B cell (primary cell): ENCODE measurements around the gene DACH2. TPM values are rescaled to one million over a fixed set of nuclear protein-coding genes. Genes with fewer than 3 reads are reported as not detected.

Source experiments
- ATAC-seq: fragments of 200-7000 bp; cut with Tn5 transposase; one replicate; pipeline ENCODE4 v1.10.0; 2021; ENCODE audit warnings: low read depth, mild to moderate bottlenecking, moderate number of reproducible peaks, moderate library complexity
- CTCF ChIA-PET: fragments of 350-600 bp; sonication (Branson Sonifier 250); formaldehyde crosslinking; loops from one replicate; lab custom pipeline; 2021; ENCODE audit warnings: antibody characterized with exemption, inconsistent platforms; lab: Charles Lee
- POLR2A ChIA-PET: fragments of 350-600 bp; sonication (Branson Sonifier 250); formaldehyde crosslinking; loops from one replicate; lab custom pipeline; 2021; ENCODE audit warnings: antibody characterized with exemption; lab: Charles Lee
- DNase-seq: peaks from one replicate; pipeline ENCODE4 v3.0.0; 2013
- H2AFZ ChIP-seq: 2 replicates; pipeline ENCODE4 v1.6.1; 2012; ENCODE audit warnings: mild to moderate bottlenecking, low read depth, low read length; ENCODE audit not compliant: insufficient read depth, poor library complexity, severe bottlenecking
- H3K27ac ChIP-seq, 2 donors: 1 replicate in 1 of 2; 2 replicates in 1 of 2; pipeline ENCODE4 v1.5.1; 2012 to 2013; ENCODE audit warnings: low read length in 2 of 2, mild to moderate bottlenecking in 2 of 2, moderate library complexity in 1 of 2
- H3K27me3 ChIP-seq, 4 experiments: fragments of 200-600 bp in 1 of 4; sonication (generic) in 1 of 4; replicated peaks in 1 of 4; 1 replicate in 2 of 4; 2 replicates in 2 of 4; pipeline versions ENCODE4 v1.6.1 to v1.7.0; 2013 to 2016; ENCODE audit warnings: low read length in 3 of 4, mild to moderate bottlenecking in 2 of 4, mixed read lengths in 1 of 4, moderate library complexity in 1 of 4; ENCODE audit not compliant: insufficient read depth in 4 of 4, control insufficient read depth in 3 of 4; ENCODE audit errors: control extremely low read depth in 1 of 4
- H3K36me3 ChIP-seq, 2 experiments: replicated peaks in 1 of 2; 1 replicate in 1 of 2; 2 replicates in 1 of 2; pipeline versions ENCODE4 v1.6.1 to v1.7.1; 2013; ENCODE audit warnings: low read length in 1 of 2; ENCODE audit not compliant: insufficient read depth in 2 of 2, control insufficient read depth in 1 of 2; ENCODE audit errors: control extremely low read depth in 1 of 2, extremely low read depth in 1 of 2
- H3K4me1 ChIP-seq, 2 donors: fragments of 200-600 bp in 1 of 2; sonication (generic) in 1 of 2; 1 replicate in 1 of 2; 2 replicates in 1 of 2; pipeline versions ENCODE4 v1.5.1 to v1.6.1; 2013 to 2017; ENCODE audit warnings: low read length in 2 of 2; ENCODE audit not compliant: control insufficient read depth in 2 of 2, insufficient read depth in 2 of 2
- H3K4me2 ChIP-seq: replicated peaks from 2 replicates; pipeline ENCODE3; 2012; ENCODE audit warnings: mild to moderate bottlenecking, low read depth, low read length; ENCODE audit not compliant: poor library complexity, severe bottlenecking
- H3K4me3 ChIP-seq, 5 experiments: fragments of 200-600 bp in 1 of 5; sonication (generic) in 1 of 5; 1 replicate in 3 of 5; 2 replicates in 2 of 5; pipeline versions ENCODE4 v1.5.1 to v1.7.0; 2011 to 2016; ENCODE audit warnings: low read length in 4 of 5, mild to moderate bottlenecking in 4 of 5, low read depth in 2 of 5, control low read depth in 1 of 5, moderate library complexity in 1 of 5; ENCODE audit not compliant: insufficient read depth in 1 of 5; ENCODE audit errors: control extremely low read depth in 1 of 5, extremely low read depth in 1 of 5
- H3K79me2 ChIP-seq: fragments of 200-600 bp; sonication (generic); one replicate; pipeline ENCODE4 v1.6.0; 2016; ENCODE audit warnings: low read length; ENCODE audit not compliant: control insufficient read depth, insufficient read depth
- H3K9ac ChIP-seq: fragments of 200-600 bp; sonication (generic); 2 replicates; pipeline ENCODE4 v1.6.1; 2017; ENCODE audit warnings: mild to moderate bottlenecking, low read length, moderate library complexity
- H3K9me3 ChIP-seq, 3 donors: one replicate each; pipeline versions ENCODE4 v1.6.1 to v1.7.1; 2013; ENCODE audit warnings: low read length in 2 of 3; ENCODE audit not compliant: control insufficient read depth in 2 of 3, insufficient read depth in 1 of 3; ENCODE audit errors: control extremely low read depth in 1 of 3
- H4K20me1 ChIP-seq: 2 replicates; pipeline ENCODE4 v1.6.0; 2012; ENCODE audit warnings: mild to moderate bottlenecking, low read length; ENCODE audit not compliant: insufficient read depth, control insufficient read depth, poor library complexity, severe bottlenecking
- H3K27ac Mint-ChIP-seq: one replicate; pipeline ENCODE4 v1.8.0; 2021; ENCODE audit warnings: mixed read lengths
- H3K27me3 Mint-ChIP-seq: one replicate; pipeline ENCODE4 v1.8.0; 2021; ENCODE audit warnings: mixed read lengths
- H3K4me1 Mint-ChIP-seq: one replicate; pipeline ENCODE4 v1.8.0; 2021; ENCODE audit warnings: mixed read lengths
- H3K4me3 Mint-ChIP-seq: one replicate; pipeline ENCODE4 v1.8.0; 2021; ENCODE audit warnings: mixed read lengths
- H3K9me3 Mint-ChIP-seq: one replicate; pipeline ENCODE4 v1.8.0; 2022; ENCODE audit warnings: mixed read lengths; ENCODE audit not compliant: insufficient read depth
- CTCF ChIP-seq: fragments of 200-600 bp; IDR thresholded peaks from one replicate; pipeline ENCODE4 v1.8.0; 2022; ENCODE audit warnings: antibody characterized with exemption, mild to moderate bottlenecking
- EZH2 ChIP-seq: IDR thresholded peaks from 2 replicates; pipeline ENCODE4 v1.6.1; 2012; ENCODE audit warnings: borderline replicate concordance, low read depth, mild to moderate bottlenecking, moderate library complexity, low read length; ENCODE audit not compliant: insufficient read depth, poor library complexity, severe bottlenecking
- WGBS: methylation state at CpG from one replicate; pipeline ENCODE4 v1.1.5; 2013; ENCODE audit warnings: missing lambda C conversion rate; ENCODE audit not compliant: insufficient coverage; 5-methylcytosine and 5-hydroxymethylcytosine counted together
- intact Hi-C: fragments of 100-400 bp; cut with micrococcal nuclease; formaldehyde crosslinking; loops from one replicate; pipeline ENCODE4 v1.10.0; 2022
- polyA plus RNA-seq: library from polyadenylated mRNA; depleted of rRNA; stranded (reverse); fragments of >200 nt; gene quantifications from 2 replicates; pipeline ENCODE4 v1.2.3, GENCODE V29; 2012
- total RNA-seq, 2 donors: library from RNA; stranded (reverse); fragments of 120-200 nt in 1 of 2; gene quantifications; 1 replicate in 1 of 2; 2 replicates in 1 of 2; pipeline versions ENCODE4 v1.2.3 to v1.2.4, GENCODE V29; 2013 to 2022

The DACH2 gene
- total and polyA plus RNA-seq, 2 donors (not counting 1 experiment from before 2014, with no cell fraction given), result 0.07 TPM; not detected in 1

- H3K9me3 Mint-ChIP-seq, result no peaks in the 10 kb centered on the region
- H3K9me3 ChIP-seq, result peaks cover 0 to 5% (median 0%) of the 10 kb centered on the region in 3 donors
- H3K9ac ChIP-seq, result no peak overlapping the region
- no peaks in the 10 kb centered on the region for H3K4me1 ChIP-seq
- no peak overlapping the region for H3K4me3 Mint-ChIP-seq
- intact Hi-C loops, result no loop called here
- no peak overlapping the region for H3K4me2 ChIP-seq
- TF ChIP-seq CTCF, result no peak
- TF ChIP-seq EZH2, result no peak
- no peak overlapping the region for H3K27ac ChIP-seq
- ATAC-seq (no peak), DNase-seq (no peak)
- POLR2A ChIA-PET, result no interaction called here
- no peaks in the 10 kb centered on the region for H3K27me3 ChIP-seq
- no peaks in the 10 kb centered on the region for H3K4me1 Mint-ChIP-seq
- no peak overlapping the region for H3K4me3 ChIP-seq
- CTCF ChIA-PET, result no interaction called here
- no peaks in the 10 kb centered on the region for H3K36me3 ChIP-seq
- no peaks in the 10 kb centered on the region for H4K20me1 ChIP-seq
- no peaks in the 10 kb centered on the region for H3K27me3 Mint-ChIP-seq
- H2AFZ ChIP-seq, result no peak overlapping the region
- WGBS, result no CpG with 5 or more reads among the region's 1 CpG
- H3K79me2 ChIP-seq, result no peaks in the 10 kb centered on the region
- no peak overlapping the region for H3K27ac Mint-ChIP-seq
Observed at GRCh38 chrX:86103061-86103460, 45.2 kb upstream of the DACH2 start.

GRCh38 chrX:86104526-86104925, 43.7 kb upstream of the DACH2 start:
- H3K9me3 ChIP-seq, result peaks cover 0 to 5% (median 0%) of the 10 kb centered on the region in 3 donors
- no CpG with 5 or more reads among the region's 1 CpG for WGBS
- H3K27ac ChIP-seq, result no peak overlapping the region
- TF ChIP-seq EZH2 (no peak), CTCF (no peak)
- no peaks in the 10 kb centered on the region for H3K4me1 Mint-ChIP-seq
- no peaks in the 10 kb centered on the region for H3K36me3 ChIP-seq
- intact Hi-C loops, result no loop called here
- ATAC-seq, result no peak
- no peak overlapping the region for H2AFZ ChIP-seq
- H3K79me2 ChIP-seq, result no peaks in the 10 kb centered on the region
- ChIA-PET POLR2A (no interaction called here), CTCF (no interaction called here)
- no peak for DNase-seq
- no peaks in the 10 kb centered on the region for H3K9me3 Mint-ChIP-seq
- no peaks in the 10 kb centered on the region for H4K20me1 ChIP-seq
- no peak overlapping the region for H3K4me3 ChIP-seq
- no peaks in the 10 kb centered on the region for H3K27me3 ChIP-seq
- H3K4me2 ChIP-seq, result no peak overlapping the region
- H3K27me3 Mint-ChIP-seq, result no peaks in the 10 kb centered on the region
- no peaks in the 10 kb centered on the region for H3K4me1 ChIP-seq
- H3K4me3 Mint-ChIP-seq, result no peak overlapping the region
- no peak overlapping the region for H3K9ac ChIP-seq
- no peak overlapping the region for H3K27ac Mint-ChIP-seq
